ENCODE data around the gene XRCC2. TPM values are rescaled to one million over a fixed set of nuclear protein-coding genes. Genes with fewer than 3 reads are reported as not detected.

XRCC2 gene
- total and polyA plus RNA-seq, 2 donors (not counting 1 experiment from before 2014, with no cell fraction given) = 0.66 to 1.5 TPM

- H3K9me3 Mint-ChIP-seq (ENCODE audit: insufficient read depth) = peaks cover 3% of the 10 kb centered on the region
- no peak overlapping the region for H3K4me3 Mint-ChIP-seq
- Histone ChIP-seq H3K4me2 (replicated peaks; ENCODE audit: low read depth, low read length, poor library complexity, severe bottlenecking) (no peak overlapping the region), H2AFZ (ENCODE audit: insufficient read depth, low read depth, low read length, poor library complexity, severe bottlenecking) (no peak overlapping the region), H3K79me2 (ENCODE audit: control insufficient read depth, insufficient read depth, low read length) (no peaks in the 10 kb centered on the region), H3K4me3 (ENCODE audit: control extremely low read depth in 1 of 5, extremely low read depth in 1 of 5, insufficient read depth in 1 of 5, low read depth in 2 of 5, low read length in 4 of 5) (no peak overlapping the region), H4K20me1 (ENCODE audit: control insufficient read depth, insufficient read depth, low read length, poor library complexity, severe bottlenecking) (no peaks in the 10 kb centered on the region), H3K27ac (ENCODE audit: low read length in 2 of 2) (no peak overlapping the region), H3K9ac (ENCODE audit: low read length) (no peak overlapping the region), H3K27me3 (replicated peaks in 1 of 4; ENCODE audit: control extremely low read depth in 1 of 4, control insufficient read depth in 3 of 4, insufficient read depth in 4 of 4, low read length in 3 of 4) (no peaks in the 10 kb centered on the region), H3K9me3 (ENCODE audit: control extremely low read depth in 1 of 3, control insufficient read depth in 2 of 3, insufficient read depth in 1 of 3, low read length in 2 of 3) (peaks cover 0 to 4% (median 0%) of the 10 kb centered on the region in 3 donors), H3K4me1 (ENCODE audit: control insufficient read depth in 2 of 2, insufficient read depth in 2 of 2, low read length in 2 of 2) (no peaks in the 10 kb centered on the region), H3K36me3 (replicated peaks in 1 of 2; ENCODE audit: control extremely low read depth in 1 of 2, control insufficient read depth in 1 of 2, extremely low read depth in 1 of 2, insufficient read depth in 2 of 2, low read length in 1 of 2) (no peaks in the 10 kb centered on the region)
- no peaks in the 10 kb centered on the region for H3K27me3 Mint-ChIP-seq
- DNase-seq = no peak
- no peak for ATAC-seq (ENCODE audit: low read depth)
- CTCF ChIA-PET = no interaction called here
- no peak overlapping the region for H3K27ac Mint-ChIP-seq
- TF ChIP-seq EZH2 (IDR thresholded peaks at IDR 0.05; ENCODE audit: borderline replicate concordance, insufficient read depth, low read depth, low read length, poor library complexity, severe bottlenecking) = no peak
- TF ChIP-seq, protein P1, sequence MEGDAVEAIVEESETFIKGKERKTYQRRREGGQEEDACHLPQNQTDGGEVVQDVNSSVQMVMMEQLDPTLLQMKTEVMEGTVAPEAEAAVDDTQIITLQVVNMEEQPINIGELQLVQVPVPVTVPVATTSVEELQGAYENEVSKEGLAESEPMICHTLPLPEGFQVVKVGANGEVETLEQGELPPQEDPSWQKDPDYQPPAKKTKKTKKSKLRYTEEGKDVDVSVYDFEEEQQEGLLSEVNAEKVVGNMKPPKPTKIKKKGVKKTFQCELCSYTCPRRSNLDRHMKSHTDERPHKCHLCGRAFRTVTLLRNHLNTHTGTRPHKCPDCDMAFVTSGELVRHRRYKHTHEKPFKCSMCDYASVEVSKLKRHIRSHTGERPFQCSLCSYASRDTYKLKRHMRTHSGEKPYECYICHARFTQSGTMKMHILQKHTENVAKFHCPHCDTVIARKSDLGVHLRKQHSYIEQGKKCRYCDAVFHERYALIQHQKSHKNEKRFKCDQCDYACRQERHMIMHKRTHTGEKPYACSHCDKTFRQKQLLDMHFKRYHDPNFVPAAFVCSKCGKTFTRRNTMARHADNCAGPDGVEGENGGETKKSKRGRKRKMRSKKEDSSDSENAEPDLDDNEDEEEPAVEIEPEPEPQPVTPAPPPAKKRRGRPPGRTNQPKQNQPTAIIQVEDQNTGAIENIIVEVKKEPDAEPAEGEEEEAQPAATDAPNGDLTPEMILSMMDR (IDR thresholded peaks at IDR 0.05) = no peak
- POLR2A ChIA-PET = no interaction called here
- intact Hi-C loops (cut with micrococcal nuclease) = no loop called here
- 93% methylated on average over 8 of the region's 9 CpGs for WGBS (ENCODE audit: insufficient coverage)
- H3K4me1 Mint-ChIP-seq = no peaks in the 10 kb centered on the region
Measured at GRCh38 chr7:152643979-152644559, 31.9 kb downstream of the XRCC2 start.

DNA sequence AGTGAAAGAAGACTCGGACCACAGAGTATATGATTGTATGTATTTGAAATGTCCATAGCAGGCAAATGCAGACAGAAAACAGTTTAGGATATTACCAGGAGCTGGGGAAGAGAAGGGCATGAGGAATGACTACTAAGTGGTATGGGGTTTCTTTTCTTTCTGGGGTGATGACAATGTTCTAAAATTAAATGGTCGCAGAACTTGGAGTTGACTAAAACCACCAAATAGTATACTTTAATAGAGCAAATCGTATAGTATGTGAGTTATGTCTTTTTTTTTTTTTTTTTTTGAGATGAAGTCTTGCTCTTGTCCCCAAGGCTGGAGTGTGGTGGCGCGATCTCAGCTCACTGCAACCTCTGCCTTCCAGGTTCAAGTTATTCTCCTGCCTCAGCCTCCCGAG lies 34.6 kb downstream of the XRCC2 start:
- POLR2A ChIA-PET = no interaction called here
- no peak overlapping the region for H3K9ac ChIP-seq (ENCODE audit: low read length)
- no peaks in the 10 kb centered on the region for H3K79me2 ChIP-seq (ENCODE audit: control insufficient read depth, insufficient read depth, low read length)
- H3K27me3 Mint-ChIP-seq = no peaks in the 10 kb centered on the region
- H3K36me3 ChIP-seq (replicated peaks in 1 of 2; ENCODE audit: control extremely low read depth in 1 of 2, control insufficient read depth in 1 of 2, extremely low read depth in 1 of 2, insufficient read depth in 2 of 2, low read length in 1 of 2) = no peaks in the 10 kb centered on the region
- no peaks in the 10 kb centered on the region for H4K20me1 ChIP-seq (ENCODE audit: control insufficient read depth, insufficient read depth, low read length, poor library complexity, severe bottlenecking)
- no peaks in the 10 kb centered on the region for H3K4me1 Mint-ChIP-seq
- no peak for DNase-seq
- H3K9me3 Mint-ChIP-seq (ENCODE audit: insufficient read depth) = no peaks in the 10 kb centered on the region
- no peak overlapping the region for H3K27ac ChIP-seq (ENCODE audit: low read length in 2 of 2)
- no peak overlapping the region for H3K4me3 ChIP-seq (ENCODE audit: control extremely low read depth in 1 of 5, extremely low read depth in 1 of 5, insufficient read depth in 1 of 5, low read depth in 2 of 5, low read length in 4 of 5)
- ATAC-seq (ENCODE audit: low read depth) = no peak
- H3K4me2 ChIP-seq (replicated peaks; ENCODE audit: low read depth, low read length, poor library complexity, severe bottlenecking) = no peak overlapping the region
- no peak overlapping the region for H3K4me3 Mint-ChIP-seq
- no CpG with 5 or more reads among the region's 6 CpGs for WGBS (ENCODE audit: insufficient coverage)
- intact Hi-C loops (cut with micrococcal nuclease) = no loop called here
- no peak overlapping the region for H3K27ac Mint-ChIP-seq
- TF ChIP-seq EZH2 (IDR thresholded peaks at IDR 0.05; ENCODE audit: borderline replicate concordance, insufficient read depth, low read depth, low read length, poor library complexity, severe bottlenecking) = no peak
- TF ChIP-seq, protein P1 (IDR thresholded peaks at IDR 0.05) = no peak
- CTCF ChIA-PET = no interaction called here
- peaks cover 0 to under 1% (median 0%) of the 10 kb centered on the region in 3 donors for H3K9me3 ChIP-seq (ENCODE audit: control extremely low read depth in 1 of 3, control insufficient read depth in 2 of 3, insufficient read depth in 1 of 3, low read length in 2 of 3)
- no peaks in the 10 kb centered on the region for H3K4me1 ChIP-seq (ENCODE audit: control insufficient read depth in 2 of 2, insufficient read depth in 2 of 2, low read length in 2 of 2)
- H3K27me3 ChIP-seq (replicated peaks in 1 of 4; ENCODE audit: control extremely low read depth in 1 of 4, control insufficient read depth in 3 of 4, insufficient read depth in 4 of 4, low read length in 3 of 4) = no peaks in the 10 kb centered on the region
- no peak overlapping the region for H2AFZ ChIP-seq (ENCODE audit: insufficient read depth, low read depth, low read length, poor library complexity, severe bottlenecking)

Measured in B cell (primary cell).